Activated naive CD8-positive, alpha-beta T cell treated with anti-CD3 and anti-CD28 coated beads, Interleukin-2, amount 50 U/mL, for 16 hours (primary cell): ENCODE results near the gene TRABD2B.

Experiments used
- DNase-seq: peaks from one replicate; pipeline ENCODE4 v3.0.0-alpha.2; 2020; ENCODE audit warnings: low read depth, low spot score

TRABD2B gene

DNA sequence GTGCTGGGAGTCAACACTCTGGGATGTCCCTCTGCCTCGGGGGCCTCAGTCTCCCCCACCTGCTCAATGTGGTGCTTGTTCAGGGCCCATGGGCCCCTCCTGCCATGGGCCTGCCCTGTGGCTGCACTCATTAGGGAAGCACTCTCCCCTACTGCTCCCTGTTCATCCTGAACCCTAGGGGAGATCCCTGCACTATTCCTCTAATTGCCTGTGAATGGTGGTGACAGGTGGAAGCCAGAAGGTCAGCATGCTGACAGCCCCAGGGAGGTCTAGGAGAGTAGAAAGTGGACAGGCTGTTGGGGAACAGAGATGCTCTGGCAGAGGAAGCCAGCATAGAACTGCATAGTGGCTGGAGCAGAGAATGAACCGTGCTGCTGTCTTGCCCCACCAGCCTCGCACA is 217.6 kb downstream of the TRABD2B start:
- no peak for DNase-seq

DNA sequence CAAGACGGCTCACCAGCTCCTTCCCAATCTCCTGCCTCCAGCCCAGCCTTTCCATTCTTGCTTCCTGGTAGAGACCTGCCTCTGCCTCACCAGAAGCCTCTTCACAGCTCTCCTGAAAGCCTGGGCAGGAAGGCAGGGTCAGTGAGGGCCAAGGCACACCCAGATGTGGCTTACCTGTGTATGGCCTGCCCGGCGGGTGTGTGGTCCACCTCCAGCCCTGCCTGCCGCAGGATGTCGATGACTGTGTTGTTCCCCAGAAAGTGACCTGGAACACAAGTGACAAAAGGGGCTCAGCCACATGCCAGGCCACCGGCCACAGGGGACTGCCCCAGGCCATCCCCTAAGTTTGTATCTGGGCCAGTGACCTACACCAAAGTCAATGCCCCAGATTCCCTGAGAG is 218.9 kb downstream of the TRABD2B start:
- no peak for DNase-seq

DNA sequence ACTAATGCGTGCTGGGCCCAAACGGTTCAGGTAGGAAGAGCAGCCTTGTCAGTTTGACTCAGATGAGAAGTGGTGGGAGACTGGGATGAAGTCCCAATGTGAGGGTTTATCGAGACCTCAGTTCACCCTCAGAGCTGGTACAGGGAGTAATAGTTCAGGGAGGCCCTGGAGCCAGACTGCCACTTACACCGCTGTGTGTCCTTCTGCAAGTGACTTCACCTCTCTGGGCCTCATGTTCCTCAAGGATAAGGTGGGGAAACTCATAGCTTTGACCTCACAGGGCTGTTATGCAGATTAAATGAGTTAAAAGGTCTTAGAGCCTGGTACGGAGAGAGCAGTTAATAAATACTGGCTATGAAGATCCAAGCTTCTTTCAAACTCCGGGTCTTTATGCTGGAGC is 219.9 kb downstream of the TRABD2B start:
- no peak for DNase-seq

DNA sequence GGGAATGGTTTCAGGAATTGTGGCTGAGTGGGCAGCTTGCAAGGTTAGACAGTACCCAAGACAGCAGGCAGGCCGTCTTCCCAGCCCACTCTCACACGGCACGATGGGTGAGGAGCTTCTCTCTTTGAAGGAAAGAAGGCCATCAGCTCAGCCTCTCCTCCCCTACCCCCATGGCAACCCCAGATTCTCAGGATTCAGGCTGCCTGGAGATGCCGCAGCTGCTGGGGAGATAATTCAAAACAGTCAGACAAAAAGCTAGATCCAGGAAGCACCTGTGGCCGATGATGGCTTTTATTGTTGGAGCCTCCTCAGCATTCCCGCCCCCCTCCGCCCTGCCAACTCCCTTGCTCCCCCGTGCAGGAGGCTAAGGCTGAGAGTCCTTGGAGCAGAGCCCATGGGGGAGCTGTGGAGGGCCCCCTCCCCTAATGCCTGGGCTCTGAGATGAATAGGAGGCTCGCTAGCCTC is 220.5 kb downstream of the TRABD2B start:
- DNase-seq = no peak

DNA sequence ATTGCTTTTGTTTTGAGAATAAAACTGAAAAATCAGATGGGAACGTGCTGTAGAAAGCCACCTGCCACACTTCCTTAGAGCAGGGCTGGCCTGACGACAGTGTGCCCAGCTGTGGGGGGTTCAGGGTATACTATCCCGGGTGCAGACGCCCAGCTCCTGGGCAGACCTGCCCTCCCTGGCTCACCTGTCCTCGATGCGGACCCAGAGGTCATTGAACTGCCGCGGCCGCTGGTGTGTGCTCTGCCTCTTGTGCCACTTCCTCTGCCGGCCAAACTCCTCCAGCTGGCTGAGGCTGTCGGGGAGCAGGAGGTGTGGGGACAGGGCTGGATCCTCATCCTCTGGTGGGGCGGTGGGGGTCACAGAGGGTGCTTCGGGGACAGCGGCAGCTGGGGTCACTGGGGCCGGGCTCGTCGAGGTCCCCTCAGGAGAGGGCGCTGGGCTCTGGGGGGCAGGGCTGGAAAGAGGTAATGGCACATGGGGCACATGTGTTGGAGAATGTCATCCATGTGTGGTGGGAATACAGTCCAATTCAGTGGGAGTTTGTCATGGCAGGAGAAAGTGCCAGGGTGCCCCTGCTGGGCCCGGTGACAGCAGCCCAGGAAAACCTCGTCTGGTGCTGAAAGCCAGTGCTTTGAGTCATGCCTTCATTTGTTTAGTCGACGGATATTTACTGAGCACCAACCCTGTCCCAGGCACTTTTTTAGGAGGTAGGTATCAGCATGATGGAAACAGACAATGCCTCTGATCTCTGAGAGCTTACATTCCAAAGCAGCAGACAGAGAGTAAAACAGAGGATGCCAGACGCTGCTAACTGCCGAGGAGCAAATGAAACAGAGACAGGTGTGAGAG is 222.0 kb downstream of the TRABD2B start:
- no peak for DNase-seq

DNA sequence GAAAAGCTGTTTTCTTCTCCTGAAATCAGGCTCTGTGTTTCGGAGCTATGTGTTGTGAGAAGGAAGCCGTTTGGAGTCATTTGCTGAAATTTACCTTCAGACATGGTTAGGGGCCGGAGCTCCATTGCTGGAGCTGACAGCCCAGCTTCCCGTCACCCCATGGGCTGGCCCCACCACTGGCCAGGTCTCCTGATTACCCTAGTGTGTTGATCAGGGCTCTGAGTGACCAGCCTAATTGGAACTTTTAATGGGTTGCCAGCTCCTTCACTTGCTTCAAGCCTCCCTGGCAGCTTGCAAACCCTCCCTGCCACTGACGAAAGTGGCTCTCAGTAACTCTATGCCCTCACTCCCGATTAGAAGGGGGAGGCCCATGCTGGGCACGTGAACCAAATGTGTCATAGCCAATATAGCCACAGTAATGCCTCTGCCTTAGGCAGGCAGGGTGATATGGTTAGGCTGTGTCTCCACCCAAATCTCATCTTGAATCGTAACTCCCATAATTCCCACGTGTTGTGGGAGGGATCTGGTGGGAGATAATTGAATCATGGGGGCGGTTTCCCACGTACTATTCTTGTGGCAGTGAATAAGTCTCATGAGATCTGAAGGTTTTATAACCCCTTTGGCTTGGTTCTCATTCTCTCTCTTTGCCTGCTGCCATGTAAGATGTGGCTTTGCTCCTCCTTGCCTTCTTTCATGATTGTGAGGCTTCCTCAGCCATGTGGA is 224.1 kb downstream of the TRABD2B start:
- no peak for DNase-seq

DNA sequence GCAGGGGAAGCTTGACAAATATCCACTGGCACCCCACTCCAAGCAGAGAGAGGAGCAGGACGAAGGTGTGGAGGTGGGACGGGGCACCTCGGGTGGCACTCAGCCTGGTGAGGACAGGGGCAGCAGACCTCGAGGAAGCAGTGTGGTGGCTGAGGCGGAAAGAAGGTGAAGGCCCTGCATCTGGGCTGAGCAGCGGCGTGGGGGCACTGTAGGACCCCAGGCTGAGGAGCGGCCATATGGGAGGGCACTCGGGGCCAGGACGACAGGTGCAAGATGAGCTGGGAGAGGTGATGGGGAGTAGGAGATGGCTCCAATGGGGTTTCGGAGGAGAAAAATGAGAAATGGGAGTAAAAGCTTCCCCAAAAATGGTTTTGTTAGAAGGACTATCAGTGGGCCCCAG is 224.9 kb downstream of the TRABD2B start:
- no peak for DNase-seq

DNA sequence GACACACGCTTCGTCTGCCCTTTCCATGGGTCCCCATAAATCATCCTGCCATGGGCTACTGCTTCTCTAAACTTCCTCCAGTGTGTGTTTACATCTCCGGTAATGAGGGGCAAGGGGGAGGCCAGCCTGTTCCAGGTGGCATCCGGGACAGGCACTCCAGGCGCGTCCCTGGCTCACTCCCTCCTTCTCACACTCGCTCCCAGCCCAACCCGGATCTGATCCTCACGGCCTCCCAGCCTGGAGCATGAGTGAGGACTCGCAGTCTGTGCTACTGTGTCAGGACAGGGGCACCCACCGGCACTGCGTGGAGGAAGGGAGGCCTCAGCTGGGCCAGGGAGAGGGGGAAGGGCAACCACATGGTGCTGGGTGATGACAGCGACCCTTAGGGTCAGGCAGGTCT is 225.4 kb downstream of the TRABD2B start:
- no peak for DNase-seq

DNA sequence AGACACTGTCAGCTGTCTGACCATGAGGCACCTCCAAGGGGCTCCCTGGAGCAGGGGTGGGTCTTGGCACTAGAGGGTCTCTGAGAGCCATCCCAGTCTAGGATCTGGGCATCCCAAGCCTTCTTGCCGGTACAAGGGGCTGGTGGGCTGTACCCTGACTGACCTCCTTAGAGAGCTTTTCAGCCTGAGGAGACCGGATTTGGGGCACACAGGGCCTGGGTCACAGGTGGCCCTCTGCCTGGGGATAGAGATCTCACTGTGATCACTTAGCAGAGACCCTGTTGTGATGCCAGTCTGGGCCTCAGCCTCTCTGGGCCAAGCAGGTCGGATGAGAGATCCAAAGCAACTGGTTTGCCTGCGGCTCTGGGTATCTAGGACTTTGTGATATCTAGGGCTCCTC is 227.2 kb downstream of the TRABD2B start:
- DNase-seq = no peak

DNA sequence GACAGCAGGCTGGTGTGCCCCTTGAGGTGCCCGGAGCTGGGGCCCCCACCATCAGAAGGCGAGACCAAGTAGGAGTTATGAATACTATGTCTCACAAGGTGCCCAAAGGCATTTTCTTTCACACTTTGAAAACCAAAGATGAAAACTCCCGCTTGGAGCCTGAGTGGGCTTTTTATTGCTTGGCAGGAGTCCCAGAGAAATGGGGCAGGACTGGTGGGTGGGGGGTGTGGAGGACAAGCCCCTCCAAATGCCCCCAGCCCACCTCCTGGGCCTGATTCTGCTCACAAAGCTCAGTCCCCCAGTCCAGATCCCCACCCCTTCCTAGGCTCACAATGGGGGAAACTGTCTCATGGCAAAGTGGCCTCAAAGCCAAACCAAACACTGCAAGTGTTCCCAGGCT is 227.9 kb downstream of the TRABD2B start:
- no peak for DNase-seq

DNA sequence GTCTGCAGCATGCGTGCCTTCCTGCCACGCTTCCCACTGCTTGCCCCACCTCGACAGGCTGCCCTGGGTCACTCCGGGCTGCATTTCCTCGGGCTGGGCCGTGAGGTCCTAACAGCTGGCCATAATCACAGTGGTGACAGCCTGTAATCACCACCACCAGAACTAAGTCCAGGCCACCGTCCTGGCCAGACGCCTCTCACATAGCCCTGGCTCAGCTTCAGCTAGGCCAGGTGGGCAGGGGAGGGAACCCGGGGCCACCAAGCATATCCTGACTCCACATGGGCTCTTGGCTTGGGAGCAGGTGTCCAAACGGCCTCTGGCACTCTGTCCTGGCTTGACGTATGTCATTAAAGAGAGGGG is 229.5 kb downstream of the TRABD2B start:
- DNase-seq = no peak

DNA sequence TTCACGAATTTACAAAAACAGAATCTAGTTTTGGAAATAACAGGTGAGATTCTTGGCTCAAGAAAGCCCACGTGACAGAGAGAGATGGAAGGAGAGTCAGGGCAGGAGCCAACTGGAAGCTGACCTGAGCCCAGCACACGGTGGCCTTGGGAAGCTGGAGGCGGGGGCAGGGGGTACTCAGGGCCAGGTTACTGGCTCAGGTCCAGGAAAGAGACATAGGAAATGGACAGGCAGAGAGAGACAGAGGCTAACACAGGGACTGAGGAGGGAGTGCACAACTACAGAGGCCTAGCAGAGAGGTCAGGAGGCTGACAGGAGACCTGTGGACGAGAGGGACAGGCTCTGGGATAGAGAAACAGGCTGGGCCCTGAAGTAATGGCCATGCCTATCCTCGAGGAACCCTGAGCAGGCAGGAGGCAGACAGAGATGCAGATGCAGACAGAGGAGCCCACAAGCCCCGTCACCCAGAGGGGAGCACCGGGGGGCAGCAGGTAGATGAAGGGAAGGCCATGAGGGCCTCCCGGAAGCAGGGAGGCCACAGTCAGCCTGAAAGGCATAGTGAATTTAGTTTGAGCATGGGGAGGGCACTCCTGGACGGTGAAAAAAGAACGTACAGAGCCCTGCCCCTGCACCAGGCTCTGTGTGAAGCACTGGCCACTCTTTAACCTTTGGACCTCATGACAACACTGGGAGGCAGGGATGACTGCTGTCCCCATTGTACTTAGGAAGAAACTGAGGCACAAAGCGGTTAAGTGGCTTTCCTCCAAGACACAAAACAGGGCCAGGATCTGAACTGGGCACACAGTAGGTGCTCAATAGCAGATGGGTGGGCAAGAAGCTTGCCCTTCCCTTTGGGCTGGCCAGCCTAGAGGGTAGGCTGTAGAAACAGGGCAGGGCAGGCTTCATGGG is 230.1 kb downstream of the TRABD2B start:
- no peak for DNase-seq

DNA sequence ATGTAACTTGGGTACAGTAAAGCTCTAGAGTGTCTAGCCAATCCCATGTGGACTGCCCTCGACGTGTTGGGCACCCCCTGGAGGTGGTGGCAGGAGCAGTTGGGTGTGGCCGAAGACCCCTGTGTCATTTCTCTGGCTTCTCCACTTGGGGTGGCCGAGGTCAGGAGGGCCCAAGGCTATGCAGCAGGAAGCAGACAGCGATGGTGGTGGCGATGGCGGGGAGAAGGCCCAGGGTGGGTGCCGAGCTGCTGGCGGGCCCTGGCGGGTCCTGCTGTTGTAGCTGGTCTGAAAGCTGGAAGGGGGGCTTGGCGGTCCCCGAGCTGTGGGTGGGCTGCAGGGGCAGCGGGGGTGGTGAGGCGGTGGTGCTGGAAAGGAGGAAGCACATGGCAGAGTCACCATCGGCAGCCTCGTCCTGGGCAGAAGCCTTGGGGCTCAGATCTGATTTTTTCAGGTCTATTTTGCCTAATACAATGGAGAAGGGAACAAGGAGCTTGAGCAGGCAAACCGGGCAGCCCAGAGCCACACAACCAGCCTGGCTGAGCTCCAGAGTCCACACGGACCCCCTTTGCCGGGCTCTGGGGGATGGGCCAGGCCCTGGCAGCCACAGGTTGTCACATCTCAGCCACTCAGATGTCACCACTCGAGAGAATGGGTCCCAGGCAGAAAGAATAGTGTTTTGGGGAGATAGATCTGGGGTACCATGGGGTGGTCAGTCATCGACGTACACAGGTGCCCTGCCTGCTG is 231.3 kb downstream of the TRABD2B start:
- no peak for DNase-seq

DNA sequence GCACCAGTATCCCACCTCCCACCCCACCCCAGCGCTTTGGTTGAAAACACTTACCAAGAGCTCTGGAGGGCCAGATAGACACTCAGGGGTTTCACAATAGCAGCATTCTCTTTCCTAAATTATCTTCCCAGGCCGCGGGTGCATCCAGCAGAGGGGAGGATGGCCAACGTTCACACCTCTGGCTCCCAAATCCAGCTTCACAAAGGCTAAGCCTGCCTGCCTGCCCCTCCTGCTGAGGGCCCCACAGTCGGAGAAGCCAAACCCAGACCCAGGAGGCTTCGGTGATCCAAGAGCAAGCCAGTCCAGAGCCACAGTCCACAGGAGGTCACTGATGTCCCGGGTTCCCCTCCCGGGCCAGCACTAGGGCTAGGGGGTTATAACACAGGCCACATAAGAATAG is 231.9 kb downstream of the TRABD2B start:
- DNase-seq = no peak

DNA sequence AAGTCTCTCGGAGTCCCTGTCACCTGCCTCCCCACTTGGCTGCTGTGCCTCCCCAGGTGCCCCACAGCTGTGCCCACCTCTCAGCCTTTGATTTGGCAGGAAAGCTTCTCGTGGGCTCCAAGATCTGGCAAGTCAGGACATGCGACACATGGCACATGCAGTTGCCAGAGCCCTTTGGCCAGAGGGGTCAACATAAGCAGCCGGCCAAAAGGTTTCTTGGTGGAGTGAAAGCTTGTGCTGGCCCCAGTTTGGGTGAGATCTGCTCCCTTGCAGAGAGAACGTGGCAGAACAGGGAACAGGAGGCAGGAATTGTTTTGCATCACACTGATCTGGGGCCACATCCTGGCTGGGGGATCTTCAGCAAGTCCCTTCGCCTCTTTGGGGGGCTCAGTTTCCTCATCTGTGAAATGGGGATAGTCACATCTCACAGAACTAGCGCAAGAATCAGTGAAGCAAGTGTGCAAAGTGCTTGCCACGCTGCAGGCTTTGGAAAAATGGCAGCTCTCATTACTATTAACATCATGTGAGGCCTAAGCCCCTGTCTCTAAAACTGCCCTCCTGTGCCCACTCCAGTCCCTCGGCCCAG is 232.6 kb downstream of the TRABD2B start:
- DNase-seq = no peak

DNA sequence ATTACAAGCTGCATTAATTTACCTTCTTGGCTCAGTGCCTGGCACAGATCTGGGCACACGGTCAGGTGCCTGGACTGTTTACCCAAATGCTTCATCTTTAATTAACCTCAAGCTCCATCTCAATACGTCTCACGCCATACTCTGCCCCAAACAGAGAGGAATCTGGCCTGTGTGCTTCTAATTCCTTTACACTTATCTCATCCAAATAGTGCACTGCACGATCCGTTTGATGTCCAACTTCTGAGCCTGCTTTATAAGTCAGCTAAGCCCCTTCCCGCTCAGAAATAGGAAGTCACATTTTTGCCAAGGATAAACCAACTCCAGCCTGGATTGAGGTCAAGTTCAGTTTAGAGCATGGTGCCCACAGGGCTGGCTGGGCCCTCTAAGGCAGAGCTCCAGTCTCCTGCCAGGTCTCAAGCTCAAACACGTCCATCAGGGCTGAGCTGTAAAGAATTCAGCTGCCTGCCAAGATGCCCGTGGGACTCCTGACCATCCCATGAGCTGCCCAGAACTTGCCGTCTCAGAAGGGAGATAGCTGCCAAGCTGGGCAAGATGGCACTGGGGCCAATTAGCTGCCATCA is 233.5 kb downstream of the TRABD2B start:
- no peak for DNase-seq

DNA sequence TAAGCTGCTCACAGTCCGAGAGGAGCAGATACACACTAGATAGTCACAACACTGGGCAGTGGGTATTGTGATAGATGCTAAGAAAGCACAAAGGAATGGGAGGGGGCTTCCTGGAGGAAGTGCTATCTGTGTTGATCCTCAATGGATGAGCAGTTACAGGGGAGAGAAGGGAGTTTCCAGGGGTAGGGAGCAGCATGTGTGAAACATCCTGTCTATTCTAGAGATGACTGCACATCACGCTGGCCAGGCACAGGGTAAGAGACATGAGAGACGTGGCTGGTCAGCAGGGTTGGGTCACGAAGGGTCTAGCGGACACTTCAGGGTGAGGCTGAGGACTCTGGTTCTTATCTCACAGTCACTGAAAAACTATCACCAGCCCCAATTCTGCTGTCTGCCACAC is 235.2 kb downstream of the TRABD2B start:
- DNase-seq = no peak

DNA sequence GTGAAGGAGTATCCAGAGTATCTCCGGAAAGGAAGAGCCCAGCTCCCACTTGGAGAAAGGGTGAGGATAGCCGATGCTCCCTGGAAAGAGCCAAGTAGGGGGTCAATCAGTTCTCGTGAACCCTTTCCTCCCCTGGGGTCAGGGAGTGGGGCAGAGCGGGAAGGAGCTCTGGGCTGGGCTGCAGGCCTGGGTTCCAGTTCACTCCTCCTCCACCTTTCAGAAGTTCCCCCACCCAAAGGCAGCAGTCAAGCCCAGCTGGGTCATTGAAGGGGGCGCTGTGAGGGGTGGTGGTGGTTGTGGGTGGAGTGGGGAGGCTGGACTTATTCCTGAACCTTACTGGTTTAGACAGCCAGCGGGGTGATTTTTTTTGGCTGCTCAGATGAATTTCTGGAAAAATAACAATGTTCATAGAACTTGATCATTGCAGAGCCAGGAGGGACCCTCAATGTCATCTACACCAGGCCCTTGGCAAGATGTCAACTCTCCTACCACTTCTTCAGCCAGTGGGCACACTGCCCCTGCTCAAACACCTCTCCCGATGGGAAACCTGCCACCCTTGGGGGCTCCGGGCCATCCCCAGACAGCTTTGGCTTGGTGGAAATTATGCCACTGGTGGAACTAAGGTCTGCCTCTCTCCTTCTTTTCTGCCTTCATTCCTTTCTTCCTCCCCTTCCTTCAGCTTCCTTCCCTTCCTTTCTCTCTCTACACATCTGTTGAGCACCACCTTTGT is 235.8 kb downstream of the TRABD2B start:
- DNase-seq = no peak

DNA sequence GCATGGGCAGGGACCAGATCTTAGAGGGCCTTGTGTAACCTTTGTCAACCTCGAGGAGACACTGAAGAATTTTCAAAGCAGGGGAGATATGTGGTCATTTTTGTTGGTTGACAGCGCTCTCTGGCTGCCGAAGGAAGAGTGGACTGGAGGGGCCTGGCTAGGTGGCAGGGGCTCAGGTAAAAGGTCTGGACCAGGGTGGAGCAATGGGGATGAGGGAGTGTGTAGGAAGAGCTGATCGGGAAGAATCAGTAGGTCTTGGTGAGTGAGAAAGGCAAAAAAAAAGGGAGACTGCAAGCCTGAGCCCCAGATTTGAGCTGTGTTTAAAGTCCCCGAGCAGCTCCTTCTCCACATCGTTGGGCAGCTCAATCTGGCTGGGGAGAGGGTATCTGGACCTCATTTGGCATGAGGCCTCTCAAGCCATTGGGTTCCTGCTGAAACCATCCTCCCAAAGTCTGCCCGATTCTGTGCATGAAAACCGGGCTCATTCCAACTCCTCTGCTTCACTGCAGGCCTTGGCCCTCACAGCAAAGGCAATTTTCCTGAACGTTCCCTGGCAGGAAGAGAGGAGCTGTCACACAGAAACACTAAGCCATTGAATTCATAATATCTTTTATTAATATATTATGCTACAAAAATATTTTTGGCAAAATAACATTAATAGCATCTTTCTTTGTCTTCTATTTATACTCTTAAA is 237.1 kb downstream of the TRABD2B start:
- DNase-seq = no peak
